T-helper 22 cell (primary cell): ENCODE measurements around the gene DHX16.
A peak's percentile ranks its signal among the peaks of the same experiment; 100 is the strongest.
"Not testable (repeated sequence)": the region's sequence is repeated elsewhere in the genome, so short reads cannot be mapped to it uniquely, and the experiment has no call there.

Experiments
- DNase-seq: peaks from one replicate; pipeline ENCODE4 v3.0.0-alpha.2; 2020; ENCODE audit warnings: low read depth

The DHX16 gene

GRCh38 chr6:30678964-30679726 lies 6.3 kb upstream of the DHX16 start:
- peak; percentile 75 for DNase-seq

GRCh38 chr6:30676660-30677285 lies 4.0 kb upstream of the DHX16 start:
- DNase-seq, result no peak

GRCh38 chr6:30670760-30671527 lies 1.9 kb downstream of the DHX16 start:
- no peak for DNase-seq

- not testable (repeated sequence) for DNase-seq
Measured at GRCh38 chr6:30666300-30666699, 6.5 kb downstream of the DHX16 start.

- DNase-seq, result no peak
Measured at GRCh38 chr6:30664994-30665767, 7.6 kb downstream of the DHX16 start.

- not testable (repeated sequence) for DNase-seq
Measured at GRCh38 chr6:30657922-30658321, 14.9 kb downstream of the DHX16 start.

- DNase-seq, result no peak
Measured at GRCh38 chr6:30657454-30657853, 15.4 kb downstream of the DHX16 start.

GRCh38 chr6:30656513-30656912 lies 16.3 kb downstream of the DHX16 start:
- no peak for DNase-seq

- DNase-seq, result no peak
Measured at GRCh38 chr6:30655743-30656094, 17.1 kb downstream of the DHX16 start.

- DNase-seq, result no peak
Measured at GRCh38 chr6:30654798-30655742, 17.7 kb downstream of the DHX16 start.

- no peak for DNase-seq
Measured at GRCh38 chr6:30651143-30651542, 21.7 kb downstream of the DHX16 start.

GRCh38 chr6:30647242-30648116 lies 25.3 kb downstream of the DHX16 start:
- peak; percentile 54 for DNase-seq

- DNase-seq, result peak; percentile 90
Measured at GRCh38 chr6:30646450-30647241, 26.2 kb downstream of the DHX16 start, which contains the start of gene C6orf136. Gene C6orf136, plus strand, starts transcription at chr6:30647133. Its CDS starts 99 bp downstream, at chr6:30647232.

GRCh38 chr6:30645989-30646388 lies 26.8 kb downstream of the DHX16 start:
- no peak for DNase-seq

GRCh38 chr6:30644769-30645168 lies 28.0 kb downstream of the DHX16 start:
- no peak for DNase-seq

- DNase-seq, result no peak
Measured at GRCh38 chr6:30643656-30644055, 29.1 kb downstream of the DHX16 start.

- no peak for DNase-seq
Measured at GRCh38 chr6:30641048-30641447, 31.8 kb downstream of the DHX16 start.

GRCh38 chr6:30640481-30640880 lies 32.3 kb downstream of the DHX16 start:
- DNase-seq, result no peak

GRCh38 chr6:30635834-30636233 lies 37.0 kb downstream of the DHX16 start:
- no peak for DNase-seq
